Measurements from ENCODE around the gene PIAS3.
"Not testable (repeated sequence)": the region's sequence is repeated elsewhere in the genome, so short reads cannot be mapped to it uniquely, and the experiment has no call there.

Gene PIAS3

DNA sequence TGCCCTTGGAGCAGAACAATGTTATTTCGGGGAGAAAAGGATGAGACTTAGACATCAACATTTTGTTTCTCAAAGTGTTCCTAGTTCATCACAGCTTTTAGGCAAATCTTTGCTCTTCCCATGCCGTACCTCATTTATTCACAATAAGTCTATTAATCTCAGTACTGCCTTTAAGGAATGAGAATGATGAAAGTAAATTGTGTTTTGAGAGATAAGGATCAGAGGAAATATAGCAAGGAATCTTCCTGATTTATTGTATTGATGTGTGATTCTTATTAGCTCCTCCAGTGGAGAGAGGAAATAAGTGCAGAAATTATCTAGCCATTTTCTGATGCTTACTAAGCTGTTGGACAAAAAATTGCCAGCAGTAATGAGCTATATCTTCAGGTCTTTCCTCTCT lies 32.9 kb downstream of the PIAS3 start:
- no peak for DNase-seq (ENCODE audit: extremely low read depth in 1 of 2, low read depth in 1 of 2)

DNA sequence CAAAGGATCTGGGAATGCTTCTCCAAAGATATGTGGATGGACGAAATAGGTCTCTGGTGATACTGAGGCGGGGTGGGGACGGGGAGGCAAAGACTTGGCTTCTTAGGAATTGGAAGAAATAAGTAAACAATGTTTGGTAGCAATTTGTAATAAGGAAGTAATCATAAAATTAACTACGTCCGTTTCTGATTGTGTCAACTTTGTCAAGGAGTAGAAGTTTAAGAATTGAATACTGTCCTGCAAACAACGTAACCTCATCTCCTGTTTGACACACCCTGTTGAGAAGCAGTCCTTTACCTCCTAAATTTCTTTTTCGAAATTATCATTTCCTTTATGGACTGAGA lies 34.4 kb downstream of the PIAS3 start:
- no peak for DNase-seq (ENCODE audit: extremely low read depth in 1 of 2, low read depth in 1 of 2)

DNA sequence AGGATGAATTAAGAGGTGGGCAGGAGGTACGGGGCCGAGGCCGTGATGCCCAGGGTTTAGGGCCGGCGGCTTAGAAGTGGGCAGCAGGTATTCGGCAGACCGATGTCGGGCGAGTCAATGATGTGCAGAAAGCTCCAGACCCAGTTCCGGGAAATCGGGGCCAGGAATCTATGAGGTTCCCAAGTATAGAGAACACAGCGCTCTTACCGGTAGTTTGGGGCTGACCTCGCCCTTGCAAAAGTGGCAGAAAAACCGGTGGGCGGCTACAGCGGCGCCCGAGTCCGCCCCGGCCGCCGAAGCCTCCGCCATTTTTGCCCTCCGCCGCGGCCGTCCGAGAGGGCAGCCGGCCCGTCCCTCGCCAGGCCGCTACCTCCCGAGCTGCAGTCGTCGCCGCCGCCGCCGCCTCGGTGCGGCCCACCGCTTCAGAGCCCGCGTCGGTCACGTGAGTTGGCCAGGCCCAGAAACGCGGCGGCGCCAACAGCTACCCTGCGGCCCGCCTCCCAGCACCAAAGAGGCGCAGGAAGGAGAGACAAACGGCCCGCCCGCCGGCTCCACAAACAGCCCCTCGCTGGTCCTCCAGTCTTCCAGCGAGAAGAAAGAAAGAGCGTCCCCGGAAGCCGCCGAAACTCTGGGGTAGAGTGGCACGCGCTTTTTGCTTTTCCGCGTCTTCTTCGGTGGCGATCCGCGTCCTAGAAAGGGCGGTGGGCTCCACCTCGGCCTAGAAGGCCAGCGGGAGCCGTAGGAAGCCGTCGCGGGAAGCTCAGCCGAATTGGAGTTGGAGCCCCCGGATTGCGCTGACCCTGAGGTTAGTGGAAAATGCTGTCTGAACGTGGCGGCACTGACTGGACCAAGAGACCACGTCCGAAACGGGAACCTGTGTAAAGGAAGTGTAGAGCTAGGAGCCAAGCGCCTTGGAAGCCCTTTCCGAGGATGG lies 35.0 kb downstream of the PIAS3 start, which contains the start of the genes POLR3C and RNF115:
Gene POLR3C (plus strand): TSS at position 636 of the 934 bp plus-strand sequence. CDS start 1,577 bp downstream, outside the sequence.
Gene RNF115 (minus strand): TSS at position 531 of the 934 bp plus-strand sequence. CDS start 222 bp downstream, at position 309.
- DNase-seq (ENCODE audit: extremely low read depth in 1 of 2, low read depth in 1 of 2) = peak; percentile 72 to 86

DNA sequence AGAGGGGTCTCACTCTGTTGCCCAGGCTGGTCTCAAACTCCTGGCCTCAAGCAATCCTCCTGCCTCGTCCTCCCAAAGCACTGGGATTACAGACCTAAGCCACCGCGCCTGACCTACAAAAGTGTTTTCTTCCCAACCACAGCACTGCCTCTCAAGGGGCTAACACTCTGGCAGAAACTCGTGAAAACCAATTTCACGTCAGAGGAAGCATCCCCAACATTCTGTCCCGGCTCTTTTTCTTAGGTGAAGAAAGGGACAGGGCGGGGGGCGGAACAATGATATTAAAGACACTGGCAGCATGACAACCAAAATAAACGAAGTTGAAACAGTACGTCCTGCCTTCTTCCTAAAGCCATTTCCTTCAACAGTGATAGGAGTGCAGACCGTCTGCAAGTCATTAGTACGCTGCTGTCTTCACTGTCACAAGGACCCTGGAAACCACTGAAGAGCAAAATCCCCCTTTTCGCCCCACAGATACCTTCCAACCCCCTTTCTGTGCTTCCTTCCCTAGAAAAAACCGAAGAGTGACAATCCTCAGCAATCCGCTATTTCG lies 36.0 kb downstream of the PIAS3 start:
- DNase-seq (ENCODE audit: extremely low read depth in 1 of 2, low read depth in 1 of 2) = not testable (repeated sequence)

DNA sequence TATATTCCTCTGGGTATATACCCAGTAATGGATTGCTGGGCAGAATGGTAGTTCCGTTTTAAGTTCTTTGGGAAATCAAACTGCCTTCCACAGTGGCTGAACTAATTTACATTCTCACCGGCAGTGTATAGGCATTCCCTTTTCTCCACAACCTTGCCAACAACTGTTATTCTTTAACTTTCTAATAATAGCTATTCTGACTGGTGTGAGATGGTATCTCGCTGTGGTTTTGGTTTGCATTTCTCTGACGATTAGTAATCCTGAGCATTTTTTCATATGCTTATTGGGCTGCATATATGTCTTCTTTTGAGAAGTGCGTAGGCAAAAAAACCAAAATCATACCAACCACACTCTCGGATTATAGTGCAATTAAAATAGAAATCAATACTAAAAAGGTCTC lies 40.8 kb downstream of the PIAS3 start:
- not testable (repeated sequence) for DNase-seq (ENCODE audit: extremely low read depth in 1 of 2, low read depth in 1 of 2)

DNA sequence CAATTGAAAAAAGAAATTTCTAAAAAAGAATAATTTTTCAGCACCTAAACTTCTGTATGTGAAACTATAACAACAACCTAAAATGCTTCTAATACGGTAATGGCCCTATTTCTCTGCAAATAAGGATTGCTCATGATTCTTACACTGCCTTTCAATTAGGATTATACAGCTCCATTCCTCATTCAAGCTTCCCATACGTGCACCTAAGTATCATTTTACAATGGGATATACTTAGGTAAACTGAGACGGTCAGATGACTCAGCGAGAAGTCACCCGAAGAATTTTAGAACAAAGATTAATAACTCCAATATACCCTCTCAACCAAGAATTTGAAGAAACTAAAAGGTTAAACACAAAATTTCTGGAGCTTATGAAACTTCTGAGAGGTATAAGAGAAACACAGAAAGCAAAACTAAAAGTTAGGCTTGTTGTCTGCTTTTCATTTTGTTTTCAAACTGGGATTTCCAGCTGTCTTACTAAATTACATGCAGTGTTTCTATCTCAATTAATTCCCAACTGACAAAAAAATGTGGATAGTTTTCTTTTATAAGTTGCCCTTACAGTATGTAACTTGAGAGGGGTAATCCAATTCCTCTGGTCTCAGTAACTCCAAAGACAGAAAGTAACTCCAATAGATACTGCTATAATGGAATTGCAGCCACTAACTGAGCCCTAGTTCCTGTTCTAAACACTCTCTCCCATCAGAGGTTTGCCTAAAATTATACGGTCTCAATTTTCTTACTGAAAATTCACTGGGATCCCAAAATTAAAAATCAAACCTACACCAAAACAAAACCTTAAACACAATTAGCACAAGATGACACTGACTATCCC lies 45.7 kb downstream of the PIAS3 start:
- not testable (repeated sequence) for DNase-seq (ENCODE audit: extremely low read depth in 1 of 2, low read depth in 1 of 2)

DNA sequence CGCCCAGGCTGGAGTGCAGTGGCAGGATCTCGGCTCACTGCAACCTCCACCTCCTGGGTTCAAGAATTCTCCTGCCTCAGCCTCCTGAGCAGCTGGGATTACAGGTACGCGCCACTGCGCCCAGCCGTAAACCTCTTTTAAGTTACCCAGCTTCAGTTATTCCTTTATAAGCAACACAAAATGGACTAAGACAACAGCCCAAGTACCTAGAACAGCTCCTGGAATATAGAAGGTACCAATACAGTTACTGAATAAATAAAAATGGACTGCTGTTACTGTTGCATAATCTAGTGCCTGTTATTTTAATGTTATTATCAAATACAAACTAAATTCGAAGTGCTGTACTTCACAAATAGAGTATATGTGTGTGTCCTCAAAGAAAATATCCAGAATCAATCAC lies 52.0 kb downstream of the PIAS3 start:
- DNase-seq (ENCODE audit: extremely low read depth in 1 of 2, low read depth in 1 of 2) = no peak

DNA sequence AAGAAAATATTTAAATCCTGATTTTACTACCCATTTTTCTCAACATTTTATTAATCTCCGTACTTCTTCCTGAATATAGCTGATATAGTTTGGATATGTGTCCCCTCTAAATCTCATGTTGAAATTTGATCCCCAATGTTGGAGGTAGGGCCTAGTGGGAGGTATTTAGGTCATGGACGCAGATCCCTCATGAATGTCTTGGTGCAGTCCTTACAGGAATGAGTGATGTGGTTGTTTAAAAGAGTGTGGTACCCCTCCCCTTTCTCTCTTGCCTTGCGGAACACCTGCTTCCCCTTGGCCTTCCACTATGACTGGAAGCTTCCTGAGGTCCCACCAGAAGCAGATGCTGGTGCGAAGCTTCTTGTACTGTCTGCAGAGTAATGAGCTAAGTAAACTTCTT lies 52.5 kb downstream of the PIAS3 start:
- DNase-seq (ENCODE audit: extremely low read depth in 1 of 2, low read depth in 1 of 2) = no peak

DNA sequence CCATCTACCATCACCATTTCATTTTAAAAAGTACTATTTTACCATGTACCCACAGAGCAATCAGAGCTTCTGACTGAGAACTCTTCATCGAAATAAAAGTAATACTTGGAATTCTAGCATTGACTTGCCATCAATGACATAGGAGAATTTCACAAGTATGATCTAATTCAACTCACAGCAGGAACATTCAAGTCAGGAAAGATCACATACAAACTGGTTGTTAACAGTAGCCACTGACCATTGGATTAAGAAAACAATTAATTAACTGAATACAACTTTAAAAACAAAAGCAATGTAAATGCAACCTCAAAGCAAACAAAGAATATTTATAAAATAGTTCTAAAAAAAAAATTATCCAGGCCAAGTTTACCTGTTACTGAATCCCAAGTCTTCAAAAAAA lies 53.8 kb downstream of the PIAS3 start:
- no peak for DNase-seq (ENCODE audit: extremely low read depth in 1 of 2, low read depth in 1 of 2)

DNA sequence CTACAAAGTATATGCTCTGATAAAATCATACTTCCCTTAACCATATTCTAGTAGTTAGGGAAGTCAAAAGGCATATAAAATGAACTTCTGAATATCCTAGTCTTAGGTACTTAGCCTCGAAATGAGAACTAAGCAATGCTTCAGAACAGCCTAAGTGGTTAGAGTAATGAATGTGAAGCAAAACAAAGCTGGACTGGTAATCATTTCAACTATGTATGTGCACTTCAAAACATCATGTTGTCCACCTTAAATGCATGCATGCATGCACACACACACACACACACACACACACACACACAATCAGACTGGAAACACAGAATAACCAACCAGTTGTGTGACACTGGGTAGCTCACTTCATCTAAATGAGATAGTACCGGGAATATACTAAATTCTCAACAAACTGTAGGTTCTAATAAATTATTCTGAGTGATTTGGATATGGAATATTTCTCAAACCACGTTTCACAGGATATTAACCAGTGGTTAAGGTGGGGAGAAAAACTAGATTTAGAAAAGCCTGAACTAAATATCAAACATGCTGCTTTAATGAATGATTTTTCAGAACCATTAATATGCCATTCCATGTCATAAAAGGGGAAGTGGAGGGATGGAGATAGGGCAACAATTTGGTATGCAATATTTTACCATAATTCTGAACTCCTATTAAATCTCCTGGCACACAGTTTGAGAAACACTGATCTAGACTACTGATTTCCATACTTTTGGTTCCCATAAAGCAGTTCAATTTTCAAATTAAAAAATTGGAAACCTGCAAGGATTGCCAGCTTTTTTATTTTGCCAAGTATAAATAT lies 54.4 kb downstream of the PIAS3 start:
- DNase-seq (ENCODE audit: extremely low read depth in 1 of 2, low read depth in 1 of 2) = no peak

DNA sequence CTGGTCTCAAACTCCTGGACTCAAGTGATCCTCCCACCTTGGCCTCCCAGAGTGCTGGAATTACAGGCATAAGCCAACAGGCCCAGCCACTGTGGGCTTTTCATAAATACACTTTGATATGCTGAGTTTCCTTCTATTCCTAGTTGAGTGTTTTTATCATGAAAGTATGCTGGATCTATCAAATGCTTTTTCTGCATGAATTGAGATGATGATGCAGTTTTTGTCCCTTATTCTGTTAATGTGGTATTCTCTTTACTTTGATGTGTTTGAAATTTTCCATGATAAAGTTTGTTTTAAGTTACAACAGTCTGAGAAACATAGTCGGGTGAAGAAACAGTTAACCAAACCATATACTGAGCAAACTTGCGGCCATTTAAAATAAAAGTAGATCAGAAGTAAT lies 59.1 kb downstream of the PIAS3 start:
- no peak for DNase-seq (ENCODE audit: extremely low read depth in 1 of 2, low read depth in 1 of 2)
